Caco-2 (cell line): ENCODE data around the gene SPG7. TPM values are rescaled to one million over a fixed set of nuclear protein-coding genes. Genes with fewer than 3 reads are reported as not detected.

ENCODE experiments used
- BruUV-seq: library from RNA; stranded (reverse); fragments of 400-500 nt; replicated peaks from 2 replicates; lab custom pipeline; 2021; lab: Mats Ljungman, UMichigan
- CTCF ChIA-PET: fragments of 300-600 bp; sonication (Branson Sonifier 250); formaldehyde crosslinking; loops from one replicate; lab custom pipeline; 2022; ENCODE audit warnings: antibody characterized with exemption; lab: Charles Lee
- POLR2A ChIA-PET: fragments of 300-600 bp; sonication (Branson Sonifier 250); formaldehyde crosslinking; loops from one replicate; lab custom pipeline; 2022; ENCODE audit warnings: antibody characterized with exemption; lab: Charles Lee
- DNase-seq, 2 experiments: peaks; one replicate each; pipeline versions ENCODE4 v3.0.0 to v3.0.0-alpha.2; 2020 to 2022
- H3K27me3 ChIP-seq: replicated peaks from 2 replicates; pipeline ENCODE4 v1.6.0; 2011; ENCODE audit warnings: low read length; ENCODE audit not compliant: control insufficient read depth, insufficient read depth
- H3K36me3 ChIP-seq: 2 replicates; pipeline ENCODE4 v1.5.1; 2011; ENCODE audit warnings: low read length; ENCODE audit not compliant: control insufficient read depth, insufficient read depth
- H3K4me1 ChIP-seq: fragments of 250-450 bp; sonication (Bioruptor Pico); 2 replicates; pipeline ENCODE4 v1.5.1; 2020; ENCODE audit warnings: mild to moderate bottlenecking
- H3K4me3 ChIP-seq: 2 replicates; pipeline ENCODE4 v1.5.1; 2011; ENCODE audit warnings: low read depth, mild to moderate bottlenecking, control low read depth, low read length
- H3K9me3 ChIP-seq: fragments of 250-450 bp; sonication (Bioruptor Pico); 2 replicates; pipeline ENCODE4 v1.5.1; 2020; ENCODE audit warnings: mild to moderate bottlenecking, moderate library complexity
- H3K27ac Mint-ChIP-seq: one replicate; pipeline ENCODE4 v1.8.0; 2022; ENCODE audit warnings: mixed read lengths; ENCODE audit not compliant: unreplicated experiment
- H3K27me3 Mint-ChIP-seq: one replicate; pipeline ENCODE4 v1.8.0; 2022; ENCODE audit warnings: mixed read lengths; ENCODE audit not compliant: insufficient read depth, unreplicated experiment
- H3K36me3 Mint-ChIP-seq: one replicate; pipeline ENCODE4 v1.8.0; 2022; ENCODE audit warnings: mild to moderate bottlenecking, mixed read lengths; ENCODE audit not compliant: insufficient read depth, unreplicated experiment
- H3K4me1 Mint-ChIP-seq: one replicate; pipeline ENCODE4 v1.8.0; 2022; ENCODE audit warnings: low read depth, mixed read lengths; ENCODE audit not compliant: unreplicated experiment
- H3K4me3 Mint-ChIP-seq: one replicate; pipeline ENCODE4 v1.8.0; 2022; ENCODE audit warnings: mild to moderate bottlenecking, moderate library complexity, mixed read lengths; ENCODE audit not compliant: unreplicated experiment
- H3K9me3 Mint-ChIP-seq: one replicate; pipeline ENCODE4 v1.8.0; 2022; ENCODE audit warnings: mixed read lengths; ENCODE audit not compliant: unreplicated experiment
- intact Hi-C: fragments of 100-400 bp; cut with micrococcal nuclease; formaldehyde crosslinking; loops from one replicate; pipeline ENCODE4 v1.10.0; 2022; ENCODE audit not compliant: unreplicated experiment
- total RNA-seq: library from RNA; stranded (reverse); gene quantifications from 2 replicates; pipeline ENCODE4 v1.2.3, GENCODE V29; 2022
- TF ChIP-seq, protein P1 (sequence below), 2 experiments: fragments of 200-600 bp in 1 of 2; IDR thresholded peaks; 1 replicate in 1 of 2; 2 replicates in 1 of 2; pipeline versions ENCODE4 v1.5.1 to v1.8.0; 2011 to 2022; ENCODE audit warnings: antibody characterized with exemption in 1 of 2, control low read depth in 1 of 2, inconsistent platforms in 1 of 2, low read depth in 1 of 2, low read length in 1 of 2, mild to moderate bottlenecking in 1 of 2, moderate library complexity in 1 of 2; ENCODE audit not compliant: insufficient read depth in 1 of 2, severe bottlenecking in 1 of 2, unreplicated experiment in 1 of 2

The SPG7 gene
- total RNA-seq, 1 experiment from 2014 or later: 159 TPM

DNA sequence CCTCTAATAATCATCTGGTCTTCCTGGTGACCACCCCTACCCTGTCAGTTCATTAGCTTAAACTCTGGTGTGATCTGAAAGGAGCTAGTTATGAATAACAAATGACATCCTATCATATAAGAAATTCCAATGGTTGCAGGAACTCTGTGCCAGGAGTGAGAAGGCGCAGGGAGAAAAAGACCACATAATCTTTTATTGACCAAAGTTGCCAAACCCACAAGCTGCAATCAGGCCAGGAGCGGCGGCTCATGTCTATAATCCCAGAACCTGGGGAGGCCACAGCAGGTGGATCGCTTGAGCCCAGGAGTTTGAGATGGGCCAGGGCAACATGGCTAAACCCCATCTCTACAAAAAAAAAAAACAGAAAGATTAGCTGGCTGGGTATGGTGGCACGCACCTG is 41.3 kb upstream of the SPG7 start:
- BruUV-seq: no TSS peak
- CTCF ChIA-PET: no interaction called here
- no peak for DNase-seq
- intact Hi-C loops: no loop called here
- Mint-ChIP-seq H3K4me1 (peaks cover 14% of the 10 kb centered on the region), H3K36me3 (peaks cover 85% of the 10 kb centered on the region), H3K27me3 (no peaks in the 10 kb centered on the region), H3K9me3 (no peaks in the 10 kb centered on the region), H3K27ac (no peak overlapping the region), H3K4me3 (no peak overlapping the region)
- H3K27me3 ChIP-seq: no peaks in the 10 kb centered on the region
- H3K9me3 ChIP-seq: peaks cover 3% of the 10 kb centered on the region; the same call in 1 of the 2 replicates
- TF ChIP-seq, protein P1, sequence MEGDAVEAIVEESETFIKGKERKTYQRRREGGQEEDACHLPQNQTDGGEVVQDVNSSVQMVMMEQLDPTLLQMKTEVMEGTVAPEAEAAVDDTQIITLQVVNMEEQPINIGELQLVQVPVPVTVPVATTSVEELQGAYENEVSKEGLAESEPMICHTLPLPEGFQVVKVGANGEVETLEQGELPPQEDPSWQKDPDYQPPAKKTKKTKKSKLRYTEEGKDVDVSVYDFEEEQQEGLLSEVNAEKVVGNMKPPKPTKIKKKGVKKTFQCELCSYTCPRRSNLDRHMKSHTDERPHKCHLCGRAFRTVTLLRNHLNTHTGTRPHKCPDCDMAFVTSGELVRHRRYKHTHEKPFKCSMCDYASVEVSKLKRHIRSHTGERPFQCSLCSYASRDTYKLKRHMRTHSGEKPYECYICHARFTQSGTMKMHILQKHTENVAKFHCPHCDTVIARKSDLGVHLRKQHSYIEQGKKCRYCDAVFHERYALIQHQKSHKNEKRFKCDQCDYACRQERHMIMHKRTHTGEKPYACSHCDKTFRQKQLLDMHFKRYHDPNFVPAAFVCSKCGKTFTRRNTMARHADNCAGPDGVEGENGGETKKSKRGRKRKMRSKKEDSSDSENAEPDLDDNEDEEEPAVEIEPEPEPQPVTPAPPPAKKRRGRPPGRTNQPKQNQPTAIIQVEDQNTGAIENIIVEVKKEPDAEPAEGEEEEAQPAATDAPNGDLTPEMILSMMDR (IDR thresholded peaks at IDR 0.05; ENCODE audit: insufficient read depth in 1 of 2, low read depth in 1 of 2, low read length in 1 of 2, severe bottlenecking in 1 of 2, unreplicated experiment in 1 of 2): no peak
- POLR2A ChIA-PET: interaction anchor here (0.6 kb wide), 1 partner anchor 50 kb away, joined by 3 read pairs; no protein-coding TSS in a partner anchor
- H3K4me3 ChIP-seq: no peak overlapping the region
- H3K4me1 ChIP-seq: 0 out of 2 replicates have a peak, but pooled peaks cover 3% of the 10 kb centered on the region
- H3K36me3 ChIP-seq: no peaks in the 10 kb centered on the region; the same call in 1 of the 2 replicates

DNA sequence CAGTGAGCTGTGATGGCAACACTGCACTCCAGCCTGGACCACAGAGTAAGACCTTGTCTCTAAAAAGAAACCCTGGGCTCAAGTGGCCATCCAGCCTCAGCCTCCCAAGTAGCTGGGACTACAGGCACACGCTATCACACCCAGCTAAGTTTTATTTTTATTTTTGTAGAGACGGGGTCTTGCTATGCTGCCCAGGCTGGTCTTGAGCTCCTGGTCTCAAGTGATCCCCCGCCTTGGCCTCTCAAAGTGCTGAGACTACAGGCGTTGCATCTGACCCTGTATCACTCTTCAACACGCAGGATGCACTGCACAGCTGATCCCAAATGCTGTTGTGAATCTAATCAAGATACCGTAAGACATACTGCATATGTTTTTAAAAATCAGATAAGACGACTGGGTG is 40.8 kb upstream of the SPG7 start:
- TF ChIP-seq, protein P1 (IDR thresholded peaks at IDR 0.05; ENCODE audit: insufficient read depth in 1 of 2, low read depth in 1 of 2, low read length in 1 of 2, severe bottlenecking in 1 of 2, unreplicated experiment in 1 of 2): no peak
- H3K27me3 ChIP-seq: no peaks in the 10 kb centered on the region
- H3K4me3 Mint-ChIP-seq: no peak overlapping the region
- H3K9me3 Mint-ChIP-seq: no peaks in the 10 kb centered on the region
- CTCF ChIA-PET: no interaction called here
- no peak for DNase-seq
- POLR2A ChIA-PET: interaction anchor here (0.6 kb wide), 1 partner anchor 49 kb away, joined by 3 read pairs; no protein-coding TSS in a partner anchor
- H3K27ac Mint-ChIP-seq: no peak overlapping the region
- no peaks in the 10 kb centered on the region; the same call in 1 of the 2 replicates for H3K36me3 ChIP-seq
- peaks cover 18% of the 10 kb centered on the region for H3K4me1 Mint-ChIP-seq
- H3K9me3 ChIP-seq: peaks cover 3% of the 10 kb centered on the region; the same call in 1 of the 2 replicates
- no TSS peak for BruUV-seq
- intact Hi-C loops: no loop called here
- peaks cover 85% of the 10 kb centered on the region for H3K36me3 Mint-ChIP-seq
- H3K4me3 ChIP-seq: no peak overlapping the region
- H3K27me3 Mint-ChIP-seq: no peaks in the 10 kb centered on the region
- peaks cover 4% of the 10 kb centered on the region; the same call in 1 of the 2 replicates for H3K4me1 ChIP-seq

DNA sequence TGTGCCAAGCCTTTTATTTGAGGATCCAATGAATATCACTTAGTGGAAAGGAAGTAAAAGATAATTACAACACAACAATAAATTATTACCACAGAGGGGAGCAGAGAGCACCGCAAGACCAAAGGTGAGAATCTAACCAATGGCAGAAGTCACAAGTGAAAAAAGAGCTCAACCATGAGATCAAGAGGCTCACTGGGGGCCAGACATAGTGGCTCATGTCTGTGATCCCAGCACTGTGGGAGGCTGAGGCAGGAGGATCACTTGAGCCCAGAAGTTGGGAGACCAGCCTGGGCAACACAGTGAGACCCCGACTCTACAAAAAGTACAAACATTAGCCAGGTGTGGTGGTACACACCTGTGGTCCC is 35.5 kb upstream of the SPG7 start:
- TF ChIP-seq, protein P1 (IDR thresholded peaks at IDR 0.05; ENCODE audit: insufficient read depth in 1 of 2, low read depth in 1 of 2, low read length in 1 of 2, severe bottlenecking in 1 of 2, unreplicated experiment in 1 of 2): no peak
- POLR2A ChIA-PET: interaction anchor here (0.5 to 1.4 kb wide), 2 partner anchors 17 to 302 kb away, joined by 3 read pairs; no protein-coding TSS in a partner anchor
- CTCF ChIA-PET: interaction anchor here (0.7 kb wide), 1 partner anchor 16 kb away, joined by 4 read pairs; no protein-coding TSS in a partner anchor
- no peak for DNase-seq
- BruUV-seq: no TSS peak
- H3K27me3 ChIP-seq: no peaks in the 10 kb centered on the region
- Mint-ChIP-seq H3K4me3 (no peak overlapping the region), H3K27ac (peak overlapping the region; percentile 64), H3K9me3 (no peaks in the 10 kb centered on the region), H3K4me1 (peaks cover 46% of the 10 kb centered on the region), H3K36me3 (peaks cover 80% of the 10 kb centered on the region), H3K27me3 (no peaks in the 10 kb centered on the region)
- peaks cover 44% of the 10 kb centered on the region for H3K4me1 ChIP-seq
- no peak overlapping the region for H3K4me3 ChIP-seq
- no peaks in the 10 kb centered on the region for H3K9me3 ChIP-seq
- intact Hi-C loops: no loop called here
- no peaks in the 10 kb centered on the region; the same call in 1 of the 2 replicates for H3K36me3 ChIP-seq
